ENCODE measurements around the gene TGFB2.

GRCh38 chr1:218348628-218349071 lies 3.5 kb downstream of the TGFB2 start:
- no peak for TF ChIP-seq CTCF (IDR thresholded peaks at IDR 0.05; ENCODE audit: borderline replicate concordance, extremely low read depth, low read length, poor library complexity, severe bottlenecking)
- TF ChIP-seq EZH2 (IDR thresholded peaks at IDR 0.05; ENCODE audit: borderline replicate concordance, low read depth, low read length, severe bottlenecking), result no peak

Measured in DND-41 (cell line).